Testis (tissue), 2 donors: ENCODE results near the gene FHIT.

Experiments
- CTCF ChIP-seq, 3 experiments: fragments of 450-650 bp in 2 of 3; fragments of 200-600 bp in 1 of 3; sonication (generic) in 1 of 3; IDR thresholded peaks; one replicate each; pipeline ENCODE4 v1.5.1; 2016 to 2019; ENCODE audit warnings: antibody characterized with exemption in 3 of 3, mild to moderate bottlenecking in 2 of 3, moderate library complexity in 1 of 3
- POLR2A ChIP-seq: fragments of 450-650 bp; IDR thresholded peaks from one replicate; pipeline ENCODE4 v1.6.1; 2017; ENCODE audit warnings: antibody characterized with exemption, mild to moderate bottlenecking, moderate library complexity

GRCh38 chr3:59970376-59970775 lies 1280.9 kb downstream of the FHIT start:
- TF ChIP-seq POLR2A (no peak), CTCF (IDR thresholded peaks at IDR 0.05) (no peak)
